CD4-positive, alpha-beta T cell (primary cell): ENCODE results near the gene SFMBT2. TPM values are rescaled to one million over a fixed set of nuclear protein-coding genes. Genes with fewer than 3 reads are reported as not detected.

Experiments used
- ATAC-seq: fragments of 200-7000 bp; cut with Tn5 transposase; one replicate; pipeline ENCODE4 v1.10.0; 2022; ENCODE audit warnings: mild to moderate bottlenecking; ENCODE audit not compliant: poor library complexity
- CTCF ChIA-PET: fragments of 350-600 bp; sonication (Branson Sonifier 250); formaldehyde crosslinking; loops from one replicate; lab custom pipeline; 2021; ENCODE audit warnings: antibody characterized with exemption, inconsistent platforms; lab: Charles Lee
- POLR2A ChIA-PET: fragments of 350-600 bp; sonication (Branson Sonifier 250); formaldehyde crosslinking; loops from one replicate; lab custom pipeline; 2021; ENCODE audit warnings: antibody characterized with exemption, inconsistent platforms; lab: Charles Lee
- DNase-seq, 14 experiments: peaks; one replicate each; pipeline ENCODE4 v3.0.0-alpha.2; 2013 to 2020; ENCODE audit warnings: mixed read lengths in 2 of 14
- H3K27ac ChIP-seq, 2 donors: one replicate each; pipeline versions ENCODE4 v1.5.1 to v1.7.0; 2013; ENCODE audit warnings: low read length in 2 of 2, low read depth in 1 of 2, mild to moderate bottlenecking in 1 of 2
- H3K27me3 ChIP-seq, 2 experiments: 1 replicate in 1 of 2; 2 replicates in 1 of 2; pipeline versions ENCODE4 v1.6.1 to v1.7.0; 2013; ENCODE audit warnings: low read length in 2 of 2, control low read depth in 1 of 2, mild to moderate bottlenecking in 1 of 2, moderate library complexity in 1 of 2; ENCODE audit not compliant: insufficient read depth in 2 of 2, control insufficient read depth in 1 of 2
- H3K36me3 ChIP-seq: one replicate; pipeline ENCODE4 v1.6.1; 2013; ENCODE audit warnings: low read length, control low read depth; ENCODE audit not compliant: insufficient read depth
- H3K4me1 ChIP-seq: one replicate; pipeline ENCODE4 v1.6.1; 2013; ENCODE audit warnings: low read length, control low read depth; ENCODE audit not compliant: insufficient read depth
- H3K4me3 ChIP-seq: one replicate; pipeline ENCODE4 v1.5.1; 2013; ENCODE audit warnings: mild to moderate bottlenecking, low read length, moderate library complexity
- H3K9me3 ChIP-seq, 2 experiments: 1 replicate in 1 of 2; 2 replicates in 1 of 2; pipeline versions ENCODE4 v1.6.1 to v1.7.0; 2013; ENCODE audit warnings: low read length in 2 of 2, mild to moderate bottlenecking in 2 of 2, control low read depth in 1 of 2, moderate library complexity in 1 of 2; ENCODE audit not compliant: control insufficient read depth in 1 of 2, insufficient read depth in 1 of 2
- H3K27ac Mint-ChIP-seq: one replicate; pipeline ENCODE4 v1.8.0; 2020; ENCODE audit warnings: mixed read lengths
- H3K27me3 Mint-ChIP-seq: one replicate; pipeline ENCODE4 v1.8.0; 2021; ENCODE audit warnings: mixed read lengths
- H3K36me3 Mint-ChIP-seq: one replicate; pipeline ENCODE4 v1.8.0; 2021; ENCODE audit warnings: low read depth, mixed read lengths
- H3K4me1 Mint-ChIP-seq: one replicate; pipeline ENCODE4 v1.8.0; 2021; ENCODE audit warnings: low read depth, mixed read lengths
- H3K4me3 Mint-ChIP-seq: one replicate; pipeline ENCODE4 v1.8.0; 2020; ENCODE audit warnings: mild to moderate bottlenecking, mixed read lengths
- H3K9me3 Mint-ChIP-seq: one replicate; pipeline ENCODE4 v1.8.0; 2020; ENCODE audit warnings: mixed read lengths
- intact Hi-C, 2 experiments: fragments of 100-400 bp; cut with DNase I in 1 of 2; cut with micrococcal nuclease in 1 of 2; formaldehyde crosslinking; loops; one replicate each; pipeline versions ENCODE4 v1.15.1 to v1.9.0; 2023 to 2025; cut with DNase I, micrococcal nuclease
- total RNA-seq, 174 experiments: library from RNA in 2 of 174; stranded (reverse) in 2 of 174; gene quantifications; one replicate each; pipeline ENCODE4 v1.2.3 and lab custom pipeline; 2021 to 2026
- TF ChIP-seq, protein P1 (sequence below): fragments of 200-600 bp; IDR thresholded peaks from one replicate; pipeline ENCODE4 v1.8.0; 2022; ENCODE audit warnings: antibody characterized with exemption, mild to moderate bottlenecking

SFMBT2 gene
- total RNA-seq, 2 experiments from 2014 or later: 41.0 to 42.0 TPM

DNA sequence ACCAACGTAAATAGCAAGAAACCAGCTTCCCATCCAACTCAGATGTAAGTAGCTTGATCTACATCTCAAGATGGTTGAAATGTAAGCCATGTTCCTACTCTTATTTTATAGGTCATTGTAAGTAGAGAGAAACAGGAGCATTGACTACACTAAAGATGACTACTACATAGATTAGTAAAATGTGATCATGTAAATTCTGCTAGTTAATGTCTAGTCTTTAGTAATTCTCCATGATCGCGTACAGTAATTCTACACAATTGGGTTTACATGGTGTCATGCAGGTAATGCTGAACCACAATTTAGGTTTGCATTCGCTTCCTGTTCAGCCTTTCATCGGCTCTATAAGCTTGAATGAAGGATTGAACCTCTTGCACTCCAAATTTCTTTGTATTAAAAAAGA is 14.9 kb upstream of the SFMBT2 start:
- TF ChIP-seq, protein P1, sequence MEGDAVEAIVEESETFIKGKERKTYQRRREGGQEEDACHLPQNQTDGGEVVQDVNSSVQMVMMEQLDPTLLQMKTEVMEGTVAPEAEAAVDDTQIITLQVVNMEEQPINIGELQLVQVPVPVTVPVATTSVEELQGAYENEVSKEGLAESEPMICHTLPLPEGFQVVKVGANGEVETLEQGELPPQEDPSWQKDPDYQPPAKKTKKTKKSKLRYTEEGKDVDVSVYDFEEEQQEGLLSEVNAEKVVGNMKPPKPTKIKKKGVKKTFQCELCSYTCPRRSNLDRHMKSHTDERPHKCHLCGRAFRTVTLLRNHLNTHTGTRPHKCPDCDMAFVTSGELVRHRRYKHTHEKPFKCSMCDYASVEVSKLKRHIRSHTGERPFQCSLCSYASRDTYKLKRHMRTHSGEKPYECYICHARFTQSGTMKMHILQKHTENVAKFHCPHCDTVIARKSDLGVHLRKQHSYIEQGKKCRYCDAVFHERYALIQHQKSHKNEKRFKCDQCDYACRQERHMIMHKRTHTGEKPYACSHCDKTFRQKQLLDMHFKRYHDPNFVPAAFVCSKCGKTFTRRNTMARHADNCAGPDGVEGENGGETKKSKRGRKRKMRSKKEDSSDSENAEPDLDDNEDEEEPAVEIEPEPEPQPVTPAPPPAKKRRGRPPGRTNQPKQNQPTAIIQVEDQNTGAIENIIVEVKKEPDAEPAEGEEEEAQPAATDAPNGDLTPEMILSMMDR: no peak
- Histone ChIP-seq H3K4me1 (peaks cover 5% of the 10 kb centered on the region), H3K4me3 (no peak overlapping the region), H3K36me3 (no peaks in the 10 kb centered on the region), H3K9me3 (no peaks in the 10 kb centered on the region), H3K27ac (no peak overlapping the region), H3K27me3 (no peaks in the 10 kb centered on the region)
- no peaks in the 10 kb centered on the region for H3K36me3 Mint-ChIP-seq
- no peak overlapping the region for H3K27ac Mint-ChIP-seq
- CTCF ChIA-PET: interaction anchor here (1.4 kb wide), 1 partner anchor 9 kb away, joined by 3 read pairs; no protein-coding TSS in a partner anchor
- intact Hi-C loops: no loop called here
- peaks cover 22% of the 10 kb centered on the region for H3K4me1 Mint-ChIP-seq
- H3K4me3 Mint-ChIP-seq: no peak overlapping the region
- DNase-seq (no peak), ATAC-seq (no peak)
- no peaks in the 10 kb centered on the region for H3K9me3 Mint-ChIP-seq
- POLR2A ChIA-PET: interaction anchor here (0.6 kb wide), 2 partner anchors 10 to 151 kb away, joined by 3 to 4 read pairs; no protein-coding TSS in a partner anchor
- H3K27me3 Mint-ChIP-seq: no peaks in the 10 kb centered on the region

DNA sequence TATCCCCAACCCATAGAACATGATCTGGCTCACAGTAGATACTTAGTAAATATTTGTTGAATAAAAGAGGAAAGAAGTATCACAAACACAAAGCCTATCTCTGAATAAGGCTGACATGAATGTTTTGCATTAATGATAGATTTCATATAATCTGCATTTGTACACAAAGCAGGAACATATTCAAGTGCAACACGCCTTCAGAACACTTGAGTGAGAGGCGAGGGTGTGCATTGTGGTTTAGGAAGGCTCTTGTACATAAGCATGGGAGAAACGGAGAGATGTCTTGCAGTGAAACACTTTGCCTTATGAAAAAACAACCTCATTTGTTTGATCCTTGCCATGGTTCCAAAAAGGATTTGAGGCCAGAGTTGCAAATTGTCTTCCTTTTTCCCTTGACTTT is 14.1 kb upstream of the SFMBT2 start:
- CTCF ChIA-PET: interaction anchor here (1.0 to 1.4 kb wide), 3 partner anchors 8 to 60 kb away, joined by 3 to 4 read pairs (median 3); partner anchors contain the start of gene SFMBT2
- intact Hi-C loops: loop anchor here in 1 of 2 experiments (5.0 kb wide), 1 partner anchor 262 kb away; no protein-coding TSS in a partner anchor
- Histone ChIP-seq H3K36me3 (no peaks in the 10 kb centered on the region), H3K27ac (no peak overlapping the region), H3K9me3 (no peaks in the 10 kb centered on the region), H3K4me3 (no peak overlapping the region), H3K4me1 (peaks cover 5% of the 10 kb centered on the region), H3K27me3 (no peaks in the 10 kb centered on the region)
- Mint-ChIP-seq H3K4me3 (no peak overlapping the region), H3K27ac (no peak overlapping the region), H3K36me3 (no peaks in the 10 kb centered on the region), H3K4me1 (peaks cover 22% of the 10 kb centered on the region), H3K27me3 (no peaks in the 10 kb centered on the region), H3K9me3 (no peaks in the 10 kb centered on the region)
- TF ChIP-seq, protein P1: no peak
- ATAC-seq (no peak), DNase-seq (no peak)
- POLR2A ChIA-PET: interaction anchor here (0.8 to 1.1 kb wide), 2 partner anchors 60 to 262 kb away, joined by 3 read pairs; no protein-coding TSS in a partner anchor

DNA sequence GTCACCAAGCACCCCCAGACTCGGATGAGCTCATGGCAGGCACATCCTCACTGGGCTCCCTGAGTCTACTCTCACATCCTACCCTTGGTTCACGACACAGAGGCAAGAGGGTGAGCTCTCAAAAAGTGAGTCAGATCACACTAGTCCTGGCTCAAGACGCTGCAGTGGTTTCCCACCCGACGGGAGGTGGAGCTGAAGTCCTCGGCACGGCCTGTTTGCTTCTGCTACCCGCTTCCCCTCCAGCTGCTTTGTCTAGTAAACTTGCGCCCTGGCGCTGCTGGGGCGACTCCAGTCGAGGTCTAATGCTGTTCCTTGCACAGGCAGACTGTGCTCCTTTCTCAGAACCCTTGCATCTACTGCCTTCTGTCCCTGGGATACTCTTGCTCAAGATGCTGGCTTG is 13.5 kb upstream of the SFMBT2 start:
- Histone ChIP-seq H3K27me3 (no peaks in the 10 kb centered on the region), H3K36me3 (no peaks in the 10 kb centered on the region), H3K4me1 (peaks cover 5% of the 10 kb centered on the region), H3K4me3 (no peak overlapping the region), H3K9me3 (no peaks in the 10 kb centered on the region), H3K27ac (no peak overlapping the region)
- TF ChIP-seq, protein P1: no peak
- no peaks in the 10 kb centered on the region for H3K36me3 Mint-ChIP-seq
- H3K27ac Mint-ChIP-seq: no peak overlapping the region
- DNase-seq: peak in 9 of 14 experiments; percentile 9 to 53 (median 24)
- ChIA-PET POLR2A (interaction anchor here (0.8 to 1.1 kb wide), 3 partner anchors 60 to 263 kb away, joined by 3 read pairs; no protein-coding TSS in a partner anchor), CTCF (interaction anchor here (0.9 to 1.4 kb wide), 4 partner anchors 12 to 101 kb away, joined by 3 to 4 read pairs (median 4); partner anchors contain the start of gene SFMBT2)
- ATAC-seq: peak; percentile 43
- peaks cover 22% of the 10 kb centered on the region for H3K4me1 Mint-ChIP-seq
- H3K4me3 Mint-ChIP-seq: no peak overlapping the region
- intact Hi-C loops: loop anchor here in 1 of 2 experiments (5.0 kb wide), 1 partner anchor 263 kb away; no protein-coding TSS in a partner anchor
- no peaks in the 10 kb centered on the region for H3K27me3 Mint-ChIP-seq
- no peaks in the 10 kb centered on the region for H3K9me3 Mint-ChIP-seq
